Neural progenitor cell (in vitro differentiated cells): ENCODE results near the gene FLT3.

Experiments used
- EZH2 ChIP-seq: fragments of 200-600 bp; sonication (generic); IDR thresholded peaks from 2 replicates; pipeline ENCODE4 v1.6.1; 2017; ENCODE audit warnings: antibody characterized with exemption, mild to moderate bottlenecking, moderate library complexity
- TF ChIP-seq, protein P1 (sequence below): fragments of 200-600 bp; sonication (generic); IDR thresholded peaks from 2 replicates; pipeline ENCODE4 v1.5.1; 2017; ENCODE audit warnings: antibody characterized with exemption, mild to moderate bottlenecking

DNA sequence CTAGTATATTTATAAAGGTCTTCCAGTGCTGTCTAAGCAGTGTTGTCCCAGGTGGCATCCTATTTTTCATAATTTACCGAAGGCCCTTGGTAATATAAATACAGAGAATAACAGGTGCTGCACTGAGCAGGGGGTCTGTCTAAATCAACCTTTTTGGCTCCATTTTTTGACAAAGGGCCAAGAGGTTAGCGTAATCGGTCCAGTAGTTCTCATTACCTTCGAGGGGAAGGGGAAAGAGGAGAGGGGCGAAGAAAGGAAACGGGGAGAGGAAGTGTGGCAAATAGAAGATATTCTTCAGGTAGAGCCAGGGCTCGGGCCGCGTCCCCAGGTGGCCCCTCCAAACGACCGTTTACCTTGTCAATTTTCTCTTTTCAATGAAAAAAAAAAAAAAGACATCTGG, 37.2 kb upstream of the FLT3 start:
- TF ChIP-seq, protein P1, sequence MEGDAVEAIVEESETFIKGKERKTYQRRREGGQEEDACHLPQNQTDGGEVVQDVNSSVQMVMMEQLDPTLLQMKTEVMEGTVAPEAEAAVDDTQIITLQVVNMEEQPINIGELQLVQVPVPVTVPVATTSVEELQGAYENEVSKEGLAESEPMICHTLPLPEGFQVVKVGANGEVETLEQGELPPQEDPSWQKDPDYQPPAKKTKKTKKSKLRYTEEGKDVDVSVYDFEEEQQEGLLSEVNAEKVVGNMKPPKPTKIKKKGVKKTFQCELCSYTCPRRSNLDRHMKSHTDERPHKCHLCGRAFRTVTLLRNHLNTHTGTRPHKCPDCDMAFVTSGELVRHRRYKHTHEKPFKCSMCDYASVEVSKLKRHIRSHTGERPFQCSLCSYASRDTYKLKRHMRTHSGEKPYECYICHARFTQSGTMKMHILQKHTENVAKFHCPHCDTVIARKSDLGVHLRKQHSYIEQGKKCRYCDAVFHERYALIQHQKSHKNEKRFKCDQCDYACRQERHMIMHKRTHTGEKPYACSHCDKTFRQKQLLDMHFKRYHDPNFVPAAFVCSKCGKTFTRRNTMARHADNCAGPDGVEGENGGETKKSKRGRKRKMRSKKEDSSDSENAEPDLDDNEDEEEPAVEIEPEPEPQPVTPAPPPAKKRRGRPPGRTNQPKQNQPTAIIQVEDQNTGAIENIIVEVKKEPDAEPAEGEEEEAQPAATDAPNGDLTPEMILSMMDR = no peak
- TF ChIP-seq EZH2 = no peak
